ENCODE data around the gene ROBO1.

- TF ChIP-seq CREB1 (IDR thresholded peaks at IDR 0.05), result no peak
- no peak for TF ChIP-seq CREB1 (CRISPR knock-in tag; IDR thresholded peaks at IDR 0.05)
- no peak for TF ChIP-seq ATF1 (CRISPR knock-in tag; IDR thresholded peaks at IDR 0.05)
- TF ChIP-seq EP300 (IDR thresholded peaks at IDR 0.05; ENCODE audit: low read depth in 2 of 2, low read length in 2 of 2), result no peak
- no peak for TF ChIP-seq EP300 (CRISPR knock-in tag; IDR thresholded peaks at IDR 0.05; ENCODE audit: borderline replicate concordance)
- no peak for TF ChIP-seq TMF1 (CRISPR knock-in tag; IDR thresholded peaks at IDR 0.05; ENCODE audit: low read depth)
- no peak for TF ChIP-seq IRF9 (CRISPR knock-in tag; IDR thresholded peaks at IDR 0.05; ENCODE audit: borderline replicate concordance)
- no peak for TF ChIP-seq ZNF512 (CRISPR knock-in tag; IDR thresholded peaks at IDR 0.05)
- TF ChIP-seq ZBTB25 (CRISPR knock-in tag; IDR thresholded peaks at IDR 0.05), result no peak
- no peak for TF ChIP-seq CEBPZ (IDR thresholded peaks at IDR 0.05; ENCODE audit: low read length)
- no peak for TF ChIP-seq RELA (CRISPR knock-in tag; IDR thresholded peaks at IDR 0.05)
- no peak for TF ChIP-seq PHF8 (CRISPR knock-in tag; IDR thresholded peaks at IDR 0.05)
- TF ChIP-seq CTCF (CRISPR knock-in tag; IDR thresholded peaks at IDR 0.05), result no peak
These were observed 841.3 kb downstream of the ROBO1 start for GRCh38 chr3:78926523-78926922.
